HepG2 (cell line): ENCODE measurements around the gene MAJIN. TPM values are rescaled to one million over a fixed set of nuclear protein-coding genes. Genes with fewer than 3 reads are reported as not detected.

ENCODE experiments used
- HNRNPL ChIP-seq: fragments of 200-400 bp; formaldehyde crosslinking; IDR thresholded peaks from 2 replicates; pipeline ENCODE4 v1.6.1; 2017; ENCODE audit warnings: mild to moderate bottlenecking, low read depth, low read length
- HOXA9 ChIP-seq: sonication (generic); formaldehyde crosslinking; IDR thresholded peaks from 2 replicates; pipeline ENCODE4 v1.8.1; 2022; ENCODE audit warnings: missing genetic modification reagents, mild to moderate bottlenecking, moderate library complexity, borderline replicate concordance
- KMT2A ChIP-seq: sonication (generic); formaldehyde crosslinking; IDR thresholded peaks from 2 replicates; pipeline ENCODE4 v1.4.0; 2020; ENCODE audit warnings: missing genetic modification reagents
- LCORL ChIP-seq, 2 experiments: fragments of 450-650 bp in 1 of 2; sonication (generic) in 1 of 2; formaldehyde crosslinking in 1 of 2; IDR thresholded peaks; 2 replicates each; pipeline versions ENCODE4 v1.5.0 to v1.6.1; 2017 to 2020; ENCODE audit warnings: antibody characterized with exemption in 1 of 2, missing genetic modification reagents in 1 of 2
- NCOA2 ChIP-seq: sonication (generic); formaldehyde crosslinking; IDR thresholded peaks from 2 replicates; pipeline ENCODE4 v1.8.0; 2022; ENCODE audit warnings: inconsistent platforms
- PHF8 ChIP-seq: sonication (generic); formaldehyde crosslinking; IDR thresholded peaks from 2 replicates; pipeline ENCODE4 v1.5.0; 2020; ENCODE audit warnings: missing genetic modification reagents
- POLR2G ChIP-seq: fragments of 200-400 bp; formaldehyde crosslinking; IDR thresholded peaks from 2 replicates; pipeline ENCODE4 v1.6.1; 2018; ENCODE audit warnings: mild to moderate bottlenecking, low read depth, low read length, moderate library complexity
- RFXANK ChIP-seq: IDR thresholded peaks from 2 replicates; pipeline ENCODE4 v1.6.1; 2016
- SOX5 ChIP-seq: IDR thresholded peaks from 2 replicates; pipeline ENCODE4 v1.6.1; 2016; ENCODE audit warnings: borderline replicate concordance
- SP4 ChIP-seq: sonication (generic); formaldehyde crosslinking; IDR thresholded peaks from 2 replicates; pipeline ENCODE4 v1.8.1; 2023; ENCODE audit warnings: mild to moderate bottlenecking, missing genetic modification reagents
- ZMYM4 ChIP-seq: sonication (generic); formaldehyde crosslinking; IDR thresholded peaks from 2 replicates; pipeline ENCODE4 v1.8.1; 2023; ENCODE audit warnings: mild to moderate bottlenecking, missing genetic modification reagents
- ZNF124 ChIP-seq: sonication (generic); formaldehyde crosslinking; IDR thresholded peaks from 2 replicates; pipeline ENCODE4 v1.4.0; 2020; ENCODE audit warnings: missing genetic modification reagents
- ZNF335 ChIP-seq: sonication (generic); formaldehyde crosslinking; IDR thresholded peaks from 2 replicates; pipeline ENCODE4 v1.4.0; 2020; ENCODE audit warnings: missing genetic modification reagents
- ZNF33B ChIP-seq: sonication (generic); formaldehyde crosslinking; IDR thresholded peaks from 2 replicates; pipeline ENCODE4 v1.5.1; 2020; ENCODE audit warnings: mild to moderate bottlenecking, missing genetic modification reagents
- ZNF556 ChIP-seq: sonication (generic); formaldehyde crosslinking; IDR thresholded peaks from 2 replicates; pipeline ENCODE4 v1.4.0; 2020; ENCODE audit warnings: mild to moderate bottlenecking, missing genetic modification reagents, borderline replicate concordance
- ZNF616 ChIP-seq: sonication (generic); formaldehyde crosslinking; IDR thresholded peaks from 2 replicates; pipeline ENCODE4 v1.5.0; 2020; ENCODE audit warnings: low read depth, mild to moderate bottlenecking, missing genetic modification reagents
- polyA plus RNA-seq, 8 experiments: library from polyadenylated mRNA; depleted of rRNA in 3 of 8; stranded (reverse) in 7 of 8; unstranded in 1 of 8; fragments of >200 nt; fragmentation: Illumina TruSeq in 4 of 8; extraction: Trizol in 4 of 8; gene quantifications; 2 replicates each; pipeline versions ENCODE4 v1.2.1 to v1.2.3, GENCODE V29; 2011 to 2016; ENCODE audit warnings: low read depth in 4 of 8, missing spikeins in 1 of 8, mixed read lengths in 1 of 8; ENCODE audit not compliant: insufficient read depth in 1 of 8
- total RNA-seq, 5 experiments: library from RNA; depleted of rRNA; stranded (reverse); fragments of >200 nt; fragmentation: Illumina TruSeq; extraction: Trizol; gene quantifications; 2 replicates each; pipeline ENCODE4 v1.2.3, GENCODE V29; 2016; ENCODE audit warnings: low read depth in 1 of 5
- TF ChIP-seq, protein P1 (sequence below): sonication (generic); formaldehyde crosslinking; IDR thresholded peaks from one replicate; pipeline ENCODE4 v1.5.1; 2020; ENCODE audit warnings: mild to moderate bottlenecking, missing genetic modification reagents; ENCODE audit errors: not compliant biosample characterization
- TF ChIP-seq, protein P2 (sequence below): sonication (generic); formaldehyde crosslinking; IDR thresholded peaks from 2 replicates; pipeline ENCODE4 v1.4.0; 2020; ENCODE audit warnings: mild to moderate bottlenecking, missing genetic modification reagents

MAJIN gene
- total and polyA plus RNA-seq, 2 of the 13 experiments (the other 11 are each of a cell fraction or from before 2014, with no cell fraction given): not detected

DNA sequence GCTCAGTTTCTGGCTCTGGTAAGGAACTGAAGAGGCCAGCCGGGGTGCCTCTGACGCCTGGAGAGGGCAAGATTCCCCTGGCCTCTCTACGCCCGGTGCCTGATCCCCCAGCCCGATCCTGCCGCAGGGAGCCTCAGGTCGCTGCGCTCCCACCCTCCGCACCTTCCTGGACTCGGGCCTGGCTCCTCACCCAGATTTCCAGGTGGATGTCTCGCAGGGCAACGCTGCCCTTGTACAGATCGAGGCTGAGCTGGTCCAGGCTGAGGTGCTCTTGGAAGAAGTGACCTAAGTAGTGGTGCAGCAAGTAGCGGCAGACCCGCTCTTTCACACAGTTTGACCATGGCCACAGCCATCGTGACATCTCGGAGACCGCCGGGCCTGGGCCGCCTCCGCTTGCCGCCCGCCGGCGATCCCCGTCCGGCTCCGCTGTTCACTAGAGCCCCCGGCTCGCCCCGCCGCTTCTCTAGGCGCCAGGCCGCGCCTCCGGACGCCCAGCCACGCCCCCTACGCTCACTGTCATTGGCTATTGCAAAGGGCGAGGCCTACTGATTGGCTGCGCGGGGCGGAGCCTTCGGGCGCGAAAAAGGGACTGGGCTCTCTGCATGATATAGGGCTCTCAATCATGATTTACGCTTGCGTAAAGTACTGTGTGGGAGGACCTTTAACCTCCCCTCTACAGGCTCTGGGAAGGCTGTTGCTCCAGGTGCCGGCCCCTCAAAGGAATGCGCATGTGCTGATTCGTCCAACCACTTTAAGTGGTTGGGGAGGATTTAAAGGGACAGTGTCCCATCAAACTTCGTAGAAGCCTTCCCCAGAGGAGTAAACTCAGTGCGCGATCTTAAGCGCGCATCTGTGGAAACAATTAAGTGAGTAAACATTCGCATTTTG lies 54.9 kb downstream of the MAJIN start, which contains the start of gene ATG2A (continued):
- TF ChIP-seq, protein P1, sequence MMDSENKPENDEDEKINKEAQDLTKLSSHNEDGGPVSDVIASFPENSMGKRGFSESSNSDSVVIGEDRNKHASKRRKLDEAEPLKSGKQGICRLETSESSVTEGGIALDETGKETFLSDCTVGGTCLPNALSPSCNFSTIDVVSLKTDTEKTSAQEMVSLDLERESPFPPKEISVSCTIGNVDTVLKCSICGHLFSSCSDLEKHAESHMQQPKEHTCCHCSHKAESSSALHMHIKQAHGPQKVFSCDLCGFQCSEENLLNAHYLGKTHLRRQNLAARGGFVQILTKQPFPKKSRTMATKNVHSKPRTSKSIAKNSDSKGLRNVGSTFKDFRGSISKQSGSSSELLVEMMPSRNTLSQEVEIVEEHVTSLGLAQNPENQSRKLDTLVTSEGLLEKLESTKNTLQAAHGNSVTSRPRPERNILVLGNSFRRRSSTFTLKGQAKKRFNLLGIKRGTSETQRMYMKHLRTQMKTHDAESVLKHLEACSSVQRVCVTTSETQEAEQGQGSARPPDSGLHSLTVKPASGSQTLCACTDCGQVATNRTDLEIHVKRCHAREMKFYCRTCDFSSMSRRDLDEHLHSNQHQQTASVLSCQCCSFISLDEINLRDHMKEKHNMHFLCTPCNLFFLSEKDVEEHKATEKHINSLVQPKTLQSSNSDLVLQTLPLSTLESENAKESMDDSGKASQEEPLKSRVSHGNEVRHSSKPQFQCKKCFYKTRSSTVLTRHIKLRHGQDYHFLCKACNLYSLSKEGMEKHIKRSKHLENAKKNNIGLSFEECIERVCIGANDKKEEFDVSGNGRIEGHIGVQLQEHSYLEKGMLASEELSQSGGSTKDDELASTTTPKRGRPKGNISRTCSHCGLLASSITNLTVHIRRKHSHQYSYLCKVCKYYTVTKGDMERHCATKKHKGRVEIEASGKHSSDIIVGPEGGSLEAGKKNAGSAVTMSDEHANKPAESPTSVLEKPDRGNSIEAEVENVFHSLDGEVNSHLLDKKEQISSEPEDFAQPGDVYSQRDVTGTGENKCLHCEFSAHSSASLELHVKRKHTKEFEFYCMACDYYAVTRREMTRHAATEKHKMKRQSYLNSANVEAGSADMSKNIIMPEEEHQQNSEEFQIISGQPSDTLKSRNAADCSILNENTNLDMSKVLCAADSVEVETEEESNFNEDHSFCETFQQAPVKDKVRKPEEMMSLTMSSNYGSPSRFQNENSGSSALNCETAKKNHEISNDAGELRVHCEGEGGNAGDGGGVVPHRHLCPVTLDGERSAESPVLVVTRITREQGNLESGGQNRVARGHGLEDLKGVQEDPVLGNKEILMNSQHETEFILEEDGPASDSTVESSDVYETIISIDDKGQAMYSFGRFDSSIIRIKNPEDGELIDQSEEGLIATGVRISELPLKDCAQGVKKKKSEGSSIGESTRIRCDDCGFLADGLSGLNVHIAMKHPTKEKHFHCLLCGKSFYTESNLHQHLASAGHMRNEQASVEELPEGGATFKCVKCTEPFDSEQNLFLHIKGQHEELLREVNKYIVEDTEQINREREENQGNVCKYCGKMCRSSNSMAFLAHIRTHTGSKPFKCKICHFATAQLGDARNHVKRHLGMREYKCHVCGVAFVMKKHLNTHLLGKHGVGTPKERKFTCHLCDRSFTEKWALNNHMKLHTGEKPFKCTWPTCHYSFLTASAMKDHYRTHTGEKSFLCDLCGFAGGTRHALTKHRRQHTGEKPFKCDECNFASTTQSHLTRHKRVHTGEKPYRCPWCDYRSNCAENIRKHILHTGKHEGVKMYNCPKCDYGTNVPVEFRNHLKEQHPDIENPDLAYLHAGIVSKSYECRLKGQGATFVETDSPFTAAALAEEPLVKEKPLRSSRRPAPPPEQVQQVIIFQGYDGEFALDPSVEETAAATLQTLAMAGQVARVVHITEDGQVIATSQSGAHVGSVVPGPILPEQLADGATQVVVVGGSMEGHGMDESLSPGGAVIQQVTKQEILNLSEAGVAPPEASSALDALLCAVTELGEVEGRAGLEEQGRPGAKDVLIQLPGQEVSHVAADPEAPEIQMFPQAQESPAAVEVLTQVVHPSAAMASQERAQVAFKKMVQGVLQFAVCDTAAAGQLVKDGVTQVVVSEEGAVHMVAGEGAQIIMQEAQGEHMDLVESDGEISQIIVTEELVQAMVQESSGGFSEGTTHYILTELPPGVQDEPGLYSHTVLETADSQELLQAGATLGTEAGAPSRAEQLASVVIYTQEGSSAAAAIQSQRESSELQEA (CRISPR knock-in tag): peak; percentile 19
- peak; percentile 88 for TF ChIP-seq POLR2G
- TF ChIP-seq LCORL (IDR thresholded peaks at IDR 0.05): no peak
- peak; percentile 77 for TF ChIP-seq LCORL (CRISPR knock-in tag; IDR thresholded peaks at IDR 0.05)
- no peak for TF ChIP-seq ZNF33B (CRISPR knock-in tag)
- TF ChIP-seq PHF8 (CRISPR knock-in tag): peak; percentile 94
- TF ChIP-seq ZNF335 (CRISPR knock-in tag): 0 out of 2 replicates have a peak, but pooled peaks have one; percentile 22
- peak; percentile 29; the same call in 1 of the 2 replicates for TF ChIP-seq KMT2A (CRISPR knock-in tag)
- TF ChIP-seq SOX5 (CRISPR knock-in tag): no peak
- TF ChIP-seq HOXA9 (CRISPR knock-in tag): no peak
- TF ChIP-seq ZNF124 (CRISPR knock-in tag): peak; percentile 23; the same call in 1 of the 2 replicates
- 0 out of 2 replicates have a peak, but pooled peaks have one; percentile 49 for TF ChIP-seq ZNF616 (CRISPR knock-in tag)
- TF ChIP-seq NCOA2: no peak; the same call in 1 of the 2 replicates
- TF ChIP-seq, protein P2, sequence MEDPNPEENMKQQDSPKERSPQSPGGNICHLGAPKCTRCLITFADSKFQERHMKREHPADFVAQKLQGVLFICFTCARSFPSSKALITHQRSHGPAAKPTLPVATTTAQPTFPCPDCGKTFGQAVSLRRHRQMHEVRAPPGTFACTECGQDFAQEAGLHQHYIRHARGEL (CRISPR knock-in tag): no peak
- 0 out of 2 replicates have a peak, but pooled peaks have one; percentile 33 for TF ChIP-seq HNRNPL
- TF ChIP-seq ZMYM4 (CRISPR knock-in tag): peak; percentile 78
- peak; percentile 70; the same call in 1 of the 2 replicates for TF ChIP-seq ZNF556 (CRISPR knock-in tag)
- peak; percentile 95 for TF ChIP-seq SP4 (CRISPR knock-in tag)
- TF ChIP-seq RFXANK: 0 out of 2 replicates have a peak, but pooled peaks have one; percentile 29
